GM18951 (cell line): ENCODE data around the gene SLC5A10.

Experiments
- POLR2A ChIP-seq: IDR thresholded peaks from 4 replicates; pipeline ENCODE4 v1.6.1; 2011; ENCODE audit warnings: mild to moderate bottlenecking; ENCODE audit not compliant: insufficient read length, insufficient read depth; ENCODE audit errors: extremely low read depth
- in situ Hi-C: fragments of 300-500 bp; cut with MboI; formaldehyde crosslinking; loops from one replicate; pipeline ENCODE4 v1.12.0; 2022; ENCODE audit warnings: low sequenced_read_pairs, mixed read lengths, inconsistent platforms; ENCODE audit not compliant: unreplicated experiment

Gene SLC5A10

GRCh38 chr17:18963126-18964017 is 11.4 kb downstream of the SLC5A10 start:
- no peak for TF ChIP-seq POLR2A
- in situ Hi-C loops, result no loop called here

GRCh38 chr17:18964018-18964351 is 12.0 kb downstream of the SLC5A10 start:
- in situ Hi-C loops, result no loop called here
- no peak for TF ChIP-seq POLR2A

GRCh38 chr17:18964550-18964949 is 12.6 kb downstream of the SLC5A10 start:
- in situ Hi-C loops, result no loop called here
- TF ChIP-seq POLR2A, result no peak

DNA sequence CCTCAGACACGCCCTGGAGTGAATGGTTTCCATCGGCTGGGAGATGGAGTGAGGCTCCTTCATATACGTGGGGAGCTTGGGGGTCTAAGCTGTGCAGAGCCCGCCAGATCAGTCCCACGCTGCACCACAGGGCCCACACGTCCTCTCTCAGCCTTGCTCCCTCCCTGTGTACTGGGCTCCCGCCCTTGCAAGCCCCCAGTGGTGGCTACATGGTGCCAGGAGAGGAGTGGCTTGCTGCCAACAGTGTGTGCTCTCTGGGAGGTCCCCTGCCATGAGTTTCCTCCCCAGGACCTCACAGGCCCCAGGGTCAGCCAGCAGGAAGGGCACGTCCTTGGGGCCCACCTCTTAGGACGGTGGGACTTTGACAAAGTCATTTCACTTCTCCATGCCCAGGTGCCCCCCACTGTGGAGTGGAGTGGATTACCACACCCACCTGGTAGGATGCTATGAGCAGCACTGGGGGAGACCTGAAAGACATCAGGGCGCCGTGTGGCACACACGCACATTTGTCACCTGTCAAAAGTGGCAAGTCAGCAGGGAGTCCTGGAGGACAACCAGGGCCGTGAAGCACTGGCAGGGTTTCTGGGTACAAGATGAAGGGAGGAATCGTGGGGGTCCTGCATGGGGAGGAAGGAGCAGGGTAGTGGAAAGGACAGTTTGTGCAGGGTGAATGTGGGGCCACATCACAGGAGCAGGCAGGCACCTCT is 13.7 kb downstream of the SLC5A10 start:
- in situ Hi-C loops, result no loop called here
- no peak for TF ChIP-seq POLR2A

- in situ Hi-C loops, result no loop called here
- TF ChIP-seq POLR2A, result no peak
Observed at GRCh38 chr17:18966831-18967624, 15.1 kb downstream of the SLC5A10 start.

DNA sequence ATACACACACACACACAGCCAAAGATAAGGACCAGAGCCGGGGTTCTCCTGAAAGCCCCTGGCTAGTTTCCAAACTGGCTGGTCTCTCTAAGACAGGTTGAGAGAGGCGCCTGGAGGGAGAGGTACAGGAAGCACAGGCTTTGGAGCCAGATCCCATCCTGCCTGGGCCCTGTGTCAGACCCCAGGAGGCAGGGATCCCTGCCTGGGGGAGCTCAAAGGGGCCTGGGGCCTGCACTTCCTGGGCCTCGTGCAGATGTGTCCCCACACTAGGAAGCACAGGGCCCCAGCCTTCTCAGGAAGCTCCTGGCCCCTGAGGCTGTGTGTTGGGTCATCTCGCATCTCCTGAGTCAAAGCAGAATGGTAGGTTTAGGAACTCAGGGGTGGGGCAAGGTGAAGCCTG is 16.0 kb downstream of the SLC5A10 start:
- in situ Hi-C loops, result no loop called here
- no peak for TF ChIP-seq POLR2A

- no peak for TF ChIP-seq POLR2A
- in situ Hi-C loops, result no loop called here
Observed at GRCh38 chr17:18968345-18968744, 16.4 kb downstream of the SLC5A10 start.

DNA sequence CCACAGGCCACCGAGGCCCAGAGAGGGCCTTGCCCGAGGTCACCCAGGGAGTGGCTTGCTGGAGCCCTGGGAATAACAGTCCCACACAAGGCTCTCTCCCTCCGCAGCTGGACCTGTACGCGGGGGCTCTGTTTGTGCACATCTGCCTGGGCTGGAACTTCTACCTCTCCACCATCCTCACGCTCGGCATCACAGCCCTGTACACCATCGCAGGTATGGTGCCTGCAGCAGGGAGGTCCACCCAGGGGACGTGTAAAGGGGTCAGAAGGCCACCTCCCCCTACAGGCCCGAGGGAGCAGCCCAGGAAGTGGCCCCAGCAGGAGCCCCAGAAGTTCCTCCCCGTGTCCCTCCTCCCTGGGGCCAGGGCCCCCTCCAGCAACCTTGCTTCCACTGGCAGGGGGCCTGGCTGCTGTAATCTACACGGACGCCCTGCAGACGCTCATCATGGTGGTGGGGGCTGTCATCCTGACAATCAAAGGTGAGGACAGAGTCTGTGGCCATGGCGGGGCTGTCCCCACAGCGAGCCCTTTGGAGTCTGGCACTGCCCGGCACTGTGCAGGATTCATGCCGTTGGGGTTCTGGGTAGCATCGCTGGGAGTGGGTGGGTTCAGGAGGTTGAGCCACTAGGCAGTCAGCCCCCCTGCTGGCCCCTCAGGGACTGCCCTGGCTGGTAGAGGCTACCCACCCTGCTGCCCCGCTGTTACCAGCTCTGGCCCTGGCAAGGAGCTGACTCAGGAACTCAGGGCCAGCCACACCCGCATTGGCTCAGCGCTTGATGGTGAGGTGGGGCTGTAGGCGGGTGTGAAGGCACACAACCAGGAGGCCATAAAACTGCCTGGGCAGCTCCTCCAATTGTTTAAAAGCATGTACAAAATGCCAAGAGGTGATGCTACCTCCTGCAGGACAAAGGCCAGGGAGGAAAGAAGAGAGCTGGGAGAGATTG is 17.3 kb downstream of the SLC5A10 start:
- no peak for TF ChIP-seq POLR2A
- in situ Hi-C loops, result no loop called here

DNA sequence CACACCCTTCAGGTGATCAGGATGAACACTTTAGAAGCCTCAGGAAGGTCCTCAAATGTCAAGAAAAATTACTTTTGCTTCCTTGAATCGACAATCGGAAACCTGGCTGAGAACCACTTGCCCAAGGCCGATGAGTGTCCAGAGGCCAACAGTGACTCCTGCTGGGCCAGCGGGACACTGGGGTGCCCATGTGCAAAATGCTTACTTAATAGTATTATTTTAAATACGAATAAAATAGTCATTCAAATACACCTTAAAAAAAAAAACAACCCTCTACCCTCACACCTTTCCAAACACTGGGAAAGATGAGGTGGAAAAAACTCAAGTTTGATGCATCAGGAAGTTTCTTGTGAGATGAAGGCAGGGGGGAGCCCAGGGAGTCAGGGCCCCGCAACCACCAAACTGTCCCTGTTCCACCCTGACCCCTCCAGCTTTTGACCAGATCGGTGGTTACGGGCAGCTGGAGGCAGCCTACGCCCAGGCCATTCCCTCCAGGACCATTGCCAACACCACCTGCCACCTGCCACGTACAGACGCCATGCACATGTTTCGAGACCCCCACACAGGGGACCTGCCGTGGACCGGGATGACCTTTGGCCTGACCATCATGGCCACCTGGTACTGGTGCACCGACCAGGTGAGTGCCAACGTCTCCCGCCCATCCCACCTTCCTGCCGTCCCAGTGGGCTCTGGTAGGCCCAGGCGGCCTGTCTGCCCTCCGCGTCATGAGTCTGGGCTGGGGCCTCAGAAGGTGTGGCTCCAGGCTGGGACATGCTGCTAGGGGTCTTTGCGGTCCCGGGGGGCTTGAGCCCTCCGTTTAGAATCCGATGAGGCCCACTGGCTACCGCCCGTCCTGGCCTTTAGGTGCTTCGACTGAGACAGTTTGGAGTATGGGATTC is 18.9 kb downstream of the SLC5A10 start:
- in situ Hi-C loops, result no loop called here

GRCh38 chr17:18971801-18972200 is 19.8 kb downstream of the SLC5A10 start:
- in situ Hi-C loops, result no loop called here
- no peak for TF ChIP-seq POLR2A

More for the DNA sequence above, 18.9 kb downstream of the SLC5A10 start:
- no peak for TF ChIP-seq POLR2A

- in situ Hi-C loops, result no loop called here
Observed at GRCh38 chr17:18974407-18975149, 22.6 kb downstream of the SLC5A10 start.

More at GRCh38 chr17:18974407-18975149, 22.6 kb downstream of the SLC5A10 start:
- no peak for TF ChIP-seq POLR2A
